ENCODE measurements around the gene TSPO2. TPM values are rescaled to one million over a fixed set of nuclear protein-coding genes. Genes with fewer than 3 reads are reported as not detected.
"Not testable (repeated sequence)": the region's sequence is repeated elsewhere in the genome, so short reads cannot be mapped to it uniquely, and the experiment has no call there.

The TSPO2 gene
- total RNA-seq, 1 donor from 2014 or later: not detected

DNA sequence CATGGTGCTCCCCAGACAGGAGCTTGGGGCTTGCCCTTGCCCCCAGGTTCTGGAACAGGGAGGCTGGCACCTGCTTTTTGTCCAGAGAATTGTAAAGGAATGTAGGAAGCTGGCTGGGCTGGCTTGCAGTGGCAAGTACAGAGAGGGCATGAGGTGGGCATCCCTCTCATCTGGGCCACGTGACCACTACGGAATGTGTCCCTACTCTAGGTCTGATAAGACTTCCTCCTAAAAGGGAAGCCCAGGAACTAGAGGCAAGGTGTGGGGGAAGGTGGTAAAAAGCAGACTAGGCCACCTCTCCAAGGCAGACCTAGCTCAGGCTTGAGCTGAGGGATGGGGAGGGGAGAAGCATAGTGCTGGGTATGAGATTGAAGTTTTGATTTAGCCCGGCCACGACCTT lies 42.0 kb upstream of the TSPO2 start:
- Histone ChIP-seq H3F3A (ENCODE audit: low read depth) (peaks cover 37% of the 10 kb centered on the region), H3K4me3 (no peak overlapping the region), H3K4me1 (peaks cover 34% of the 10 kb centered on the region), H3K9ac (no peak overlapping the region), H2AFZ (replicated peaks) (no peak overlapping the region), H3K27ac (no peak overlapping the region), H3K27me3 (no peaks in the 10 kb centered on the region), H3K79me2 (ENCODE audit: low read depth) (no peaks in the 10 kb centered on the region), H4K20me1 (ENCODE audit: low read depth) (no peaks in the 10 kb centered on the region), H3K4me2 (no peak overlapping the region), H3K9me3 (ENCODE audit: low read depth) (no peaks in the 10 kb centered on the region), H3K36me3 (no peaks in the 10 kb centered on the region)
- TF ChIP-seq CTCF (IDR thresholded peaks at IDR 0.05) (no peak), EZH2 (IDR thresholded peaks at IDR 0.05) (no peak), EZH2phosphoT487 (IDR thresholded peaks at IDR 0.05) (no peak)
- peaks cover 7% of the 10 kb centered on the region for H3K9me3 Mint-ChIP-seq
- peaks cover 7% of the 10 kb centered on the region for H3K27me3 Mint-ChIP-seq (ENCODE audit: insufficient read depth, low read depth)
- H3K36me3 Mint-ChIP-seq: peaks cover 4% of the 10 kb centered on the region
- no peak for DNase-seq (ENCODE audit: low spot score)
- peaks cover 54% of the 10 kb centered on the region for H3K4me1 Mint-ChIP-seq
- peak overlapping the region; percentile 27 for H3K27ac Mint-ChIP-seq
- no peak overlapping the region for H3K4me3 Mint-ChIP-seq

- Histone ChIP-seq H3K9me3 (ENCODE audit: low read depth) (no peaks in the 10 kb centered on the region), H3K36me3 (no peaks in the 10 kb centered on the region), H3K27ac (no peak overlapping the region), H4K20me1 (ENCODE audit: low read depth) (no peaks in the 10 kb centered on the region), H3K4me1 (peaks cover 21% of the 10 kb centered on the region), H2AFZ (replicated peaks) (no peak overlapping the region), H3K4me2 (no peak overlapping the region), H3K4me3 (no peak overlapping the region), H3K9ac (no peak overlapping the region), H3K27me3 (no peaks in the 10 kb centered on the region), H3F3A (ENCODE audit: low read depth) (peaks cover 22% of the 10 kb centered on the region), H3K79me2 (ENCODE audit: low read depth) (no peaks in the 10 kb centered on the region)
- H3K9me3 Mint-ChIP-seq: peaks cover 7% of the 10 kb centered on the region
- H3K27me3 Mint-ChIP-seq (ENCODE audit: insufficient read depth, low read depth): peaks cover 7% of the 10 kb centered on the region
- peaks cover 4% of the 10 kb centered on the region for H3K36me3 Mint-ChIP-seq
- peak overlapping the region; percentile 36 for H3K27ac Mint-ChIP-seq
- H3K4me1 Mint-ChIP-seq: peaks cover 38% of the 10 kb centered on the region
- TF ChIP-seq CTCF (IDR thresholded peaks at IDR 0.05): no peak
- no peak for TF ChIP-seq EZH2phosphoT487 (IDR thresholded peaks at IDR 0.05)
- no peak for TF ChIP-seq EZH2 (IDR thresholded peaks at IDR 0.05)
- H3K4me3 Mint-ChIP-seq: no peak overlapping the region
- DNase-seq (ENCODE audit: low spot score): no peak
Measured at GRCh38 chr6:41002168-41002567, 40.1 kb upstream of the TSPO2 start.

DNA sequence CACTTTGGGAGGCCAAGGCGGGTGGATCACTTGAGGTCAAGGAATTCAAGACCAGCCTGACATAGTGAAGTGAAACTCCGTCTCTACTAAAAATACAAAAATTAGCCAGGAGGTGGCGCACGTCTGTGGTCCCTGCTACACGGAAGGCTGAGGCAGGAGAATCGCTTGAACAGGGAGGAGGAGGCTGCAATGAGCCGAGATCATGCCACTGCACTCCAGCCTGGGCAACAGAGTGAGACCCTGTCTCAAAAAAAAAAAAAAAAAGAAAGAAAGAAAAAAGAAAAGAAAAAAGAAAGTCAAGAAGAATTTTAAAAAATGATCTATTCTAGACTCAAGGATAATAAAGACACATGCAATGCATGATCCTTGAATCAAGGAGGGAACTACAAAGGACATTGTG lies 36.0 kb upstream of the TSPO2 start:
- H3K4me1 ChIP-seq; H3K4me1 Mint-ChIP-seq; H3K27ac ChIP-seq; H3K27me3 ChIP-seq; H3K36me3 ChIP-seq; H4K20me1 ChIP-seq (ENCODE audit: low read depth); H3K79me2 ChIP-seq (ENCODE audit: low read depth); H3K9me3 ChIP-seq (ENCODE audit: low read depth); H2AFZ ChIP-seq (replicated peaks); H3K9me3 Mint-ChIP-seq; H3F3A ChIP-seq (ENCODE audit: low read depth); H3K4me3 Mint-ChIP-seq; H3K9ac ChIP-seq; H3K4me2 ChIP-seq; H3K27me3 Mint-ChIP-seq (ENCODE audit: insufficient read depth, low read depth); H3K36me3 Mint-ChIP-seq; H3K4me3 ChIP-seq; H3K27ac Mint-ChIP-seq: not testable (repeated sequence)
- peak; percentile 72 for TF ChIP-seq CTCF (IDR thresholded peaks at IDR 0.05)
- DNase-seq (ENCODE audit: low spot score): peak; percentile 64

GRCh38 chr6:41006980-41007379 lies 35.3 kb upstream of the TSPO2 start:
- H3K4me2 ChIP-seq; H3K9me3 Mint-ChIP-seq; H3K4me3 Mint-ChIP-seq; H3K27me3 Mint-ChIP-seq (ENCODE audit: insufficient read depth, low read depth); H3K27ac ChIP-seq; H3K36me3 ChIP-seq; H3K79me2 ChIP-seq (ENCODE audit: low read depth); H2AFZ ChIP-seq (replicated peaks); H3F3A ChIP-seq (ENCODE audit: low read depth); H3K27me3 ChIP-seq; H3K36me3 Mint-ChIP-seq; H4K20me1 ChIP-seq (ENCODE audit: low read depth); H3K4me3 ChIP-seq; H3K27ac Mint-ChIP-seq; H3K9ac ChIP-seq; H3K4me1 Mint-ChIP-seq; H3K4me1 ChIP-seq; DNase-seq (ENCODE audit: low spot score); H3K9me3 ChIP-seq (ENCODE audit: low read depth): not testable (repeated sequence)

Measured in neural progenitor cell (in vitro differentiated cells).